Lung (tissue), 12 donors: ENCODE data around the gene SPEF2. TPM values are rescaled to one million over a fixed set of nuclear protein-coding genes. Genes with fewer than 3 reads are reported as not detected.

Source experiments
- ATAC-seq: fragments of 200-7000 bp; cut with Tn5 transposase; one replicate; pipeline ENCODE4 v1.9.1; 2020; ENCODE audit warnings: moderate number of reproducible peaks; ENCODE audit not compliant: insufficient read depth, low FRiP score
- DNase-seq, 3 donors: peaks; one replicate each; pipeline ENCODE4 v3.0.0-alpha.2; 2013 to 2017
- H3K27ac ChIP-seq, 2 donors: one replicate each; pipeline ENCODE4 v1.5.1; 2013; ENCODE audit warnings: mild to moderate bottlenecking in 2 of 2, moderate library complexity in 2 of 2, control low read depth in 1 of 2, inconsistent platforms in 1 of 2, low read depth in 1 of 2, low read length in 1 of 2
- H3K27me3 ChIP-seq, 3 donors: one replicate each; pipeline ENCODE4 v1.5.1; 2013; ENCODE audit warnings: low read length in 2 of 3; ENCODE audit not compliant: control insufficient read depth in 3 of 3, insufficient read depth in 3 of 3
- H3K36me3 ChIP-seq, 4 donors: one replicate each; pipeline ENCODE4 v1.5.1; 2013; ENCODE audit warnings: low read length in 4 of 4, mild to moderate bottlenecking in 1 of 4, moderate library complexity in 1 of 4; ENCODE audit not compliant: control insufficient read depth in 4 of 4, insufficient read depth in 4 of 4
- H3K4me1 ChIP-seq, 5 donors: one replicate each; pipeline ENCODE4 v1.5.1; 2013; ENCODE audit warnings: low read length in 5 of 5, mild to moderate bottlenecking in 2 of 5, moderate library complexity in 1 of 5; ENCODE audit not compliant: control insufficient read depth in 5 of 5, insufficient read depth in 5 of 5
- H3K4me3 ChIP-seq: one replicate; pipeline ENCODE4 v1.5.1; 2013; ENCODE audit warnings: mild to moderate bottlenecking, control low read depth, moderate library complexity
- H3K9ac ChIP-seq, 2 donors: one replicate each; pipeline ENCODE4 v1.5.1; 2013; ENCODE audit warnings: low read length in 2 of 2, control low read depth in 1 of 2; ENCODE audit not compliant: insufficient read depth in 1 of 2
- H3K9me3 ChIP-seq, 4 donors: one replicate each; pipeline ENCODE4 v1.5.1; 2013; ENCODE audit warnings: low read length in 3 of 4, mild to moderate bottlenecking in 1 of 4, moderate library complexity in 1 of 4; ENCODE audit not compliant: control insufficient read depth in 4 of 4, insufficient read depth in 3 of 4
- CTCF ChIP-seq: IDR thresholded peaks from 2 replicates; pipeline ENCODE4 v1.5.1; 2012; ENCODE audit warnings: mild to moderate bottlenecking; ENCODE audit errors: control extremely low read depth, extremely low read depth
- WGBS, 2 donors: extraction: QIAGEN DNeasy Blood & Tissue Kit; methylation state at CpG; one replicate each; pipeline ENCODE4 v1.1.7; 2013; 5-methylcytosine and 5-hydroxymethylcytosine counted together
- polyA plus RNA-seq, 2 donors: library from polyadenylated mRNA; stranded (reverse); fragments of 200-250 nt; gene quantifications; one replicate each; pipeline ENCODE4 v1.2.1, GENCODE V29; 2013
- total RNA-seq, 2 donors: library from RNA; depleted of rRNA in 1 of 2; stranded (reverse); fragments of >200 nt in 1 of 2; gene quantifications; one replicate each; pipeline ENCODE4 v1.2.1, GENCODE V29; 2014 to 2021
- donor health status: control.
- donor health status: control.
- donor health status: Bipolar disorder and iron deficiency.
- donor health status: healthy.
- donor health status: DM: yes; HTN: yes; CAD: no.

The SPEF2 gene
- total and polyA plus RNA-seq, 4 donors: 2.7 to 73.9 (median 11.3) TPM

- Histone ChIP-seq H3K4me1 (peaks cover 0 to 5% (median 0%) of the 10 kb centered on the region in 5 donors), H3K9me3 (no peaks in the 10 kb centered on the region), H3K27ac (no peak overlapping the region), H3K27me3 (no peaks in the 10 kb centered on the region), H3K36me3 (no peaks in the 10 kb centered on the region), H3K4me3 (no peak overlapping the region), H3K9ac (no peak overlapping the region)
- DNase-seq: no peak
- no peak for ATAC-seq
- WGBS, 2 donors: 93 to 96% methylated on average over 12 of the region's 12 CpGs
- no peak for TF ChIP-seq CTCF
Measured at GRCh38 chr5:35675392-35675791, 57.7 kb downstream of the SPEF2 start.

GRCh38 chr5:35677878-35678277, 60.2 kb downstream of the SPEF2 start:
- no peaks in the 10 kb centered on the region for H3K36me3 ChIP-seq
- no peak overlapping the region for H3K27ac ChIP-seq
- DNase-seq (no peak), ATAC-seq (no peak)
- TF ChIP-seq CTCF: no peak
- H3K4me1 ChIP-seq: peaks cover 0 to 5% (median 0%) of the 10 kb centered on the region in 5 donors
- H3K9ac ChIP-seq: no peak overlapping the region
- WGBS, 2 donors: 94 to 95% methylated on average over 5 of the region's 5 CpGs
- H3K27me3 ChIP-seq: no peaks in the 10 kb centered on the region
- no peak overlapping the region for H3K4me3 ChIP-seq
- no peaks in the 10 kb centered on the region for H3K9me3 ChIP-seq

- Histone ChIP-seq H3K27me3 (no peaks in the 10 kb centered on the region), H3K27ac (no peak overlapping the region), H3K4me3 (no peak overlapping the region), H3K36me3 (no peaks in the 10 kb centered on the region), H3K4me1 (peaks cover 0 to 5% (median 0%) of the 10 kb centered on the region in 5 donors), H3K9ac (no peak overlapping the region), H3K9me3 (no peaks in the 10 kb centered on the region)
- no peak for TF ChIP-seq CTCF
- no peak for DNase-seq
- ATAC-seq: no peak
- 78 to 83% methylated on average over 3 of the region's 3 CpGs for WGBS, 2 donors
Measured at GRCh38 chr5:35678661-35679060, 61.0 kb downstream of the SPEF2 start.

- no peak overlapping the region for H3K27ac ChIP-seq
- WGBS, 2 donors: 84 to 92% methylated on average over 1 of the region's 1 CpG
- TF ChIP-seq CTCF: no peak
- DNase-seq: no peak
- no peak overlapping the region for H3K9ac ChIP-seq
- no peaks in the 10 kb centered on the region for H3K27me3 ChIP-seq
- peaks cover 0 to 5% (median 0%) of the 10 kb centered on the region in 5 donors for H3K4me1 ChIP-seq
- H3K4me3 ChIP-seq: no peak overlapping the region
- no peaks in the 10 kb centered on the region for H3K9me3 ChIP-seq
- ATAC-seq: no peak
- H3K36me3 ChIP-seq: no peaks in the 10 kb centered on the region
Measured at GRCh38 chr5:35679357-35679756, 61.7 kb downstream of the SPEF2 start.
